Measurements from ENCODE around the gene USH2A.

USH2A gene, protein sequence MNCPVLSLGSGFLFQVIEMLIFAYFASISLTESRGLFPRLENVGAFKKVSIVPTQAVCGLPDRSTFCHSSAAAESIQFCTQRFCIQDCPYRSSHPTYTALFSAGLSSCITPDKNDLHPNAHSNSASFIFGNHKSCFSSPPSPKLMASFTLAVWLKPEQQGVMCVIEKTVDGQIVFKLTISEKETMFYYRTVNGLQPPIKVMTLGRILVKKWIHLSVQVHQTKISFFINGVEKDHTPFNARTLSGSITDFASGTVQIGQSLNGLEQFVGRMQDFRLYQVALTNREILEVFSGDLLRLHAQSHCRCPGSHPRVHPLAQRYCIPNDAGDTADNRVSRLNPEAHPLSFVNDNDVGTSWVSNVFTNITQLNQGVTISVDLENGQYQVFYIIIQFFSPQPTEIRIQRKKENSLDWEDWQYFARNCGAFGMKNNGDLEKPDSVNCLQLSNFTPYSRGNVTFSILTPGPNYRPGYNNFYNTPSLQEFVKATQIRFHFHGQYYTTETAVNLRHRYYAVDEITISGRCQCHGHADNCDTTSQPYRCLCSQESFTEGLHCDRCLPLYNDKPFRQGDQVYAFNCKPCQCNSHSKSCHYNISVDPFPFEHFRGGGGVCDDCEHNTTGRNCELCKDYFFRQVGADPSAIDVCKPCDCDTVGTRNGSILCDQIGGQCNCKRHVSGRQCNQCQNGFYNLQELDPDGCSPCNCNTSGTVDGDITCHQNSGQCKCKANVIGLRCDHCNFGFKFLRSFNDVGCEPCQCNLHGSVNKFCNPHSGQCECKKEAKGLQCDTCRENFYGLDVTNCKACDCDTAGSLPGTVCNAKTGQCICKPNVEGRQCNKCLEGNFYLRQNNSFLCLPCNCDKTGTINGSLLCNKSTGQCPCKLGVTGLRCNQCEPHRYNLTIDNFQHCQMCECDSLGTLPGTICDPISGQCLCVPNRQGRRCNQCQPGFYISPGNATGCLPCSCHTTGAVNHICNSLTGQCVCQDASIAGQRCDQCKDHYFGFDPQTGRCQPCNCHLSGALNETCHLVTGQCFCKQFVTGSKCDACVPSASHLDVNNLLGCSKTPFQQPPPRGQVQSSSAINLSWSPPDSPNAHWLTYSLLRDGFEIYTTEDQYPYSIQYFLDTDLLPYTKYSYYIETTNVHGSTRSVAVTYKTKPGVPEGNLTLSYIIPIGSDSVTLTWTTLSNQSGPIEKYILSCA (N-terminal part only)

DNA sequence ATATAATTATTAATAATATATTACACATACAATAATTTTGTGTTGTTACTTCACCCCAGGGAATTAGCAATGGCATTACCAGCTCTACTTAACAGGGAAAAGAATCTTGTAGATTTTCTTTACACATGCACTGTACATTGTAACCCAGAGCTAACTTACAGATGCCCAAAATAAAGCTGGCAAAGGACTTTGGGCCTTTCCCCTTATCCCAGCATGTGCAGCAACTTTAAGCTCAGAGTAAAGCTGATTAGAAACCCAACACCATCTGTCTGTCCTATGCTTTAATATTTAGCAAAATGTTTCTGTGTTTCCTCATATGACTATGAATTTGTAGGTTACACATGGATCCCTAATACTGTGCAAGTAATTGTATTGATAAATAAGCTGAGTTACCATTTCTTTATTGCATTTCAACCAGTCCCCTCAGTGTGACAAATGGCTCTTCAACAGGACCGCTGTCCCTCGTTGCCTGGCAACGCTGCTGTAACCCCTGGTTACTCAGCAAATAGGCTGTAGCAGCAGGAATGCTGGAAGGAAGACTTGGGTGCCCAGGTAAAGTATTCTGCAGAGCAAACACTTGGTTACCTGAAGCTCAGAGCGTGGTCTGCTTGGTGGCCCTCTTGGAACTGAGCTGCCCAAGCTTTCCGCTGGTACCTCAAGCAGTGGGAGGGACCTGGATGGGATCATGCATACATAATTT is at the start of gene USH2A:
Gene USH2A (minus strand): TSS at position 628 of the 700 bp plus-strand sequence. CDS start 1,112 bp downstream, outside the sequence.
- DNase-seq (ENCODE audit: low read depth, low spot score), result no peak

DNA sequence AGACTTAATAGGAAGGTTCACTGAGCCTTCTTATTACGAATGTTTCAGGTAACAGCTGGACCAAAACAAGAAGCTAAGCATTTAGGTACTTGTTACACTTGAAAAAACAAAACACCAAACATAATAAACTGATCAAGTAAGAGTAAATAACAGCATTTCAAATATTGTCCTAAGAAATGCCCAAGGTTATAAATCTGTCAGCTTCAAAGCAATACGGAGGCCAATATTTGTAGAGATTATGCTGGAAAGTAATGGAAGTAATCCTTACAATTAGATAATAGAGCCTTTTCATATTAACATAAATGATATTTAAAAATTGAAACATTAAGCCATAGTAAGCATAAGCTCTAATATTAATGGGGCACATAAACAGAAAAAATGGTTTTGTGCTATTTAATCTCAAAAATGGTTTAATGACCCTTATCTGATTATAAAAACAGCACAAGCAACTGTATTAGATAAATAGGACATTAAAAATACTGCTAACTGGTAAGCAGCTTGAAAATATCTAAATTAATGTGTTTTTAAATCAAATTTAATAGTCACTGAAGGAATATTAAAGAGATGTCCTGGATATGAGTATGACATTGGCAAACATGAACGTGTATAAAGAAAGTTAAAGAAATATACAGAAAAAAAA is 43.0 kb upstream of the USH2A start:
- no peak for DNase-seq (ENCODE audit: low read depth, low spot score)

DNA sequence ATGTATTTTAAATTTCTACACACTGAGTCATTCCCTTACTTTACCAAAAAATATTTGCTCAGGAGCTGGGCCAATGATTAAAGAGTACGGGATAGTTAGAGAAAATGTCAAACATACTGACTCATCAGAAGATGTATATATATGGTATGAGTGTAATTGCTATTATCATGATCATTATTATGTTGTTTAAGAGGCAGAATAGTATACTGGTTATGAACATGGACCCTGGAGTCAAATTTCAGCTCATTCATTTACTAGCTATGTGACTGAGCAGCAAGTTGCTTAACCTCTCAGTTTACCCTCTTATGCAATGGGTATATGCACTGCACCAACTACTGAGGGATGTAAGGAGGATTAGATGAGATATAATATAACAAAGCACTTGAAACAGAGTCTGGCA is 41.2 kb upstream of the USH2A start:
- DNase-seq (ENCODE audit: low read depth, low spot score), result no peak

DNA sequence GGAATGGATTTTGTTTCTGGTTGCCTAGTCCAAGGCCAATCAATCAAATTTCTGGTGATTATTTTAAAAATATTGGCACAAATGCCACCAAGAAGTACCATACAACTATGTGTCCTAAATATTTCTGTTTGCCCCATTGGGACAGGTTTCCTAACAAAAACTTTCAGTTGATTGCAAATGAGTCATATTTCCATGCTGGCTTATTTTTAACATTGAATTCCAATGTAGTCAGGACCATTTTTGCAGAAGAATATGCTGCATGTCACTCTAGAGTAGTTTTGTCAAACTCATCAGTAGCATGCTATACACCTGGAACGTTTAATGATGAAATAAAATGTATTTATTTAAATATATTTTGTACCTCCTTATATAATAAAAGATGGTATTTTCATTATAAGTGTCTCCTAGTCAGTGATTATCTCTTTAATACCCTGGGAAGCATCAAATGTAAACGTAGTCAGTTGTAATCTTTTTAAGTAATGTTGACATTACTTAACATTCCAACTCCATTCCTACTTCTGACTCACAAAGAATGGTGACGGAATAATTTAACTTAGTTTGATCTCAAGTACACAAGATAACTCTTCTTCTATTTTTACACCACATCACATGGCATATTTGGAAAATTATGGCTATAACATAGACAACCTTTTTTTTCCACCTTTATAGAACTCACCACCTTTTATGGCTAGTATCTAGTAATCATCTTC is 39.0 kb upstream of the USH2A start:
- DNase-seq (ENCODE audit: low read depth, low spot score), result no peak

DNA sequence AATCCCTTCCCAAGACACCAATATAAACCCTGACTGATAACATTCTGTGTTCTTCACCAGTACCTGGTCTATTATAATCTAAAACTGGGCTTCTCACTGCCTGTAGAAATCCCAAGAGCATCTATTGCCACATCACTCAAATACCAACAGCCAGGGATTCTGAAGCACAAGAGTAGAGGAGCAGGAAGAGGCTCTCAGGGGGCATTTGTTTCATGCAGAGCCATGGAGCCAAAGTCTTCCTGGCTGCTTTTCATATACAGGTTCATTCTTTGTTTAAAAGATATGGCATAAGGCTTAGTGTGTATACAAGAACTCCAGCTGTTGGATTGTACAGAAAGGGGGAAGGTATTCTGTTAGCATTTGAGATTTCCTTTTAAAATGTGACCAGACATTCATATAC is 38.2 kb upstream of the USH2A start:
- DNase-seq (ENCODE audit: low read depth, low spot score), result no peak

DNA sequence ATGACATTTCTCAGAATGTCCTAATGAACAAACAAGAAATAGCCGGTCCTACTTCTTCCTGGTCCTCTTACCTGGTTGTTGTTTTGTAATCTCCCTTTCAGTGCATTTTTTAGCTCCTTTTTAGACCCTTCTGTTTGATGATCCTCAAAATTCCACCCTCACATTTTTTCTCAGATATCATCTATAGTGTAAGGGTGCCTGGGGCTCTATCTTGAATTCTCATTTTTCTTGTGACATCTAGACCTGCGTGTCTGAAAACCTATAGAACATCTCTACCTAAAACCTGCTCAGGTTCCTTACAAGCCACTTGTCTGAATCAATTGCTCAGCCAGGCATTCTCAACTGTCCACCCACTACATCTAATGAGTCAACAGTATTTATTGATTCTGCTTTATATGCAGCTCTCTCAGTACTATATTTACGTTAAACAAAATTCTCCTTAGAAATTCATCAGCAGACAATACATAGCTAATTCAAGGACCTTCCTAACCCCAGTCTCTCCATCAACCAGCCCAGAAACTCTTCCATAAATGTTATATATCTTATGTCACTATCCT is 36.5 kb upstream of the USH2A start:
- no peak for DNase-seq (ENCODE audit: low read depth, low spot score)

DNA sequence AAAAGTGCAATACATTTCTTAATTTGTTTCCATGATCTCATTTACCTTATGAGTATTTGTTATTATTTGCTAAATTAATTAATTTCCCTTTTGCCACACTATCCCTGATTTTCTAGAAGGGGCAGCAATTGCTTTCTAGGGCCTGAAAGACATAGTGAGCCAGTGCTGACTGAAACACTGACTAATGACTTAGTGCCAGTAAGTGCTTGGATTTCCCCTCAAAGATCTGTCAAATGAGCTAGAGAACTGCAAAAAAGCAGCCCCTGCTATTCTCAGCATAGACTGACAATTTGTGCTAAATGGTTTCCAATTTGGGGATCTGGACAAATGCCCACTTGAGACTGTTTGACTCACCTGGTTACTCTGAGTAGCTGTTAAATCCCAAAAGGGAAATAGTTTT is 35.6 kb upstream of the USH2A start:
- DNase-seq (ENCODE audit: low read depth, low spot score), result no peak

DNA sequence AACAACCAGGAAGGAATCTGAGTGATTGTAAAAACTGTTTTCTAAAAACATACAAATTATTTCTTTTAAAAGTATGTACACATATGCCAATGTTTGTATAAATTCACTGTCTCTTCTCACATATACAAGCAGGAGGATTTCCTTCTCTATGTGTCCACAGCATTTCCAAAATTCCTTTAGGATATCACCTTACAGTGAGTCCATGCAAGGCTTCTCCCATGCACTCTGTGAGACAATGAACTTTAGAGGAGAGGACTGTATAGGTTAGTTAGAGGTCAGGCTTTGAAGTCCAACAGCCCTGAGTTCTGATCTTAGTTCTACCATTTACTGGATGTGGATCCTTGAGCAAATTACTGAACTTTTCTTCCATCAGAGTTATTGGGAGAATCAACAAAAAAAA is 34.1 kb upstream of the USH2A start:
- DNase-seq (ENCODE audit: low read depth, low spot score), result no peak

DNA sequence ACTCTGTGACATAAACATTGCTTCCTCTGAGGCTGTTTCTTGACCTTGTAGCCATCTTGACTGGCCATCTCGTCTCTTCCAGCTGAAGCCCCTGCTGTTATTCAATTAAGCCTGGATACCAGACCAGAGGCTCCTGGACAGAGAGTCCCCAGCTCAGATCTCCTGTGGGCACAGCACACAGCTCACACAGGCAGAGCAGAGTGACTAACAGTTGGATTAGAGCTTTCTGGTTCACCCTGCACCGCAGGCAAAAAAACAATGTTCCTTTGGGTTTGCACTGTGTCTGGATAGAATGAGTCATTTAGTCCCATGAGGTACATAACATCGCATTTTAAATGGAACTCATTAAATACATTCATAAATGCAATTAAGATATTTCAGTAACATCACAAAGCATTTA is 33.4 kb upstream of the USH2A start:
- DNase-seq (ENCODE audit: low read depth, low spot score), result no peak

DNA sequence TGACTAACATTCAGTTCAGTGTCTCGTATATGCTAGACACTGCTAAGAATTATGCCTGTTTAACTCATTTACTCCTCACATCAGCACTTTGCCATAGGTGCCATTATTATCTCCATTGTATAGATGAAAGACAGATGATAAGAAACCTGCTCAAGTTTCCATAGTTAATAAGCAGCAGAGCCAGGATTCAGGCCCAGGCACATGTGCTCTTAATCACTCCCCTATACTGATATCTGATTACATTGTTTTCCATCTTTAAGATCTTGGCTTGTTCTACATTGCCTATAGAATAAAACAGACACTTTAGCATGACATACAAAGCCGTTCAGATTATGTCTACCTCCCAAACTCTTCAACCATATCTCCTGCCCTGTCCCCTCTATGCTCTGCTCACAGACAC is 30.5 kb upstream of the USH2A start:
- DNase-seq (ENCODE audit: low read depth, low spot score), result no peak

DNA sequence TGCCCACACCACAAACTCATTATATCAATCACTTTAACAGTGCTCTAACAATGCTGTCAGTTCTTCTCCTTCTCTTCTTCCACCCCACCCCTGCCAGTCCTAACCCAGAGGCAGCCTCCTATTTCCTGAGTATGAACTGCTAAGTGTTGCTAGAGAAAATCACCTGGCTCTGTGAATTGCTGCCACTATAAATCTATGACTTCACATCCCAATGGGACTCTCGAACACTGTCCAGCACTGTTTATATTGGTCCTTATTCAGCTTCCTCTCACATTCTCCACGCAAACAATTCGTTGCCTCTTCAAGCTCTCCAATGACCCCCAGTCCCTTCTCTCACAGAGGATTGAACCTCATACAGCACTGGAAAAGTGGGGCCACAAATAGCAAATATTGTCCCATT is 27.0 kb upstream of the USH2A start:
- no peak for DNase-seq (ENCODE audit: low read depth, low spot score)

DNA sequence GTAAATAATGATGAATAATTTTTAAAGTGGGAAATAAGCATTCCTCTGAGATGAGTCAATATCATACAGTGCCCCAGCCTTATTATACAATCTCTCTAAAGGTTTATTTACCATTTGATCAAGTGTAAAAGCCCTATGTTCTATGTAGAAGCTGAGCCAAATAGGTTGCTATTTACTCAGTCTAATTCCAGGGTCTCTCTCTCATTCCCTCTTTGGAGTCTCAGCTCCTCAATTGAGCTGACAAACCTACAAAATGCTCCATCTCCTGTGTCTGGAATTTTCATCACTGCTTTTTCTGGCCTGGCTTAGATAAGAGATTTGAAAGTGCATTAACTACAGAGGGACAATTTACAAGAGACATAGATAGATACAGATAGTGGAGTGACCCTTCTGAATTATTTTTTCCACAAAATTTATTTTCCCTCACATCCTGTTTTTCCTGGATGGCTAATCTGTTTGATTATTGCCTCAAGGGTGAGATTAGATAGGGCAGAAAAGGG is 24.8 kb upstream of the USH2A start:
- no peak for DNase-seq (ENCODE audit: low read depth, low spot score)

DNA sequence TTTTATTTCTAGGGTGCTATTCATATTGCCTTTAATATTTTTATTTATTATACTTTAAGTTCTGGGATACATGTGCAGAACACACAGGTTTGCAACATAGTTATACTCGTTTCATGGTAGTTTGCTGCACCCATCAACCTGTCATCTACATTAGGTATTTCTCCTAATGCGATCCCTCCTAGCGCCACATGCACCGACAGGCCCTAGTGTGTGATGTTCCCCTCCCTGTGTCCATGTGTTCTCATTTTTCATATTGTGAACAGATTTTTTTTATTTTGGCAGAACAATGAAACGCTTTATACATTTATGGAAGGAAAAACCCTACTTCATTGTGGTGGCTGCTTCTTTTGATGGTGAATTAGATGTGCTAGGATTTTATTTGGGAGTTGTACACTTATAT is 14.4 kb upstream of the USH2A start:
- DNase-seq (ENCODE audit: low read depth, low spot score), result no peak

DNA sequence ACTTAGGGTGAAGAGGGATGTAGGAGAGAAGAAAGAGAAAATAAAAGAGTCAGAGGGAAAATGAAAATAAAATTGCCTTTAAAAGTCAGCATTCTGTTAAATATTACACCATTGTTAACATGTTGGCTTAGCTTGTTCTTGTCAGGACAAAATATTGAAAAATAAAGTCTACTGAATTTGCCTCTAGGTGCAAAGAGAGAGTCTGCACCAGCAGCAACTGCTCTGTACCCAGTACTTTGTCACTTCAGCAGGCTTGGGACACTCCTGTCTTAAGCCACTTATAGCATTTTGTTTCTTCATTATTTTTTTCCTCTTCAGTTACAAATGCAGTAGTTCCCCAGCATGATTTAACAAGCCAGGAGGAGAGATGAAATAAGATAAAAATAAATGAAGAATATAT is 11.0 kb upstream of the USH2A start:
- no peak for DNase-seq (ENCODE audit: low read depth, low spot score)

DNA sequence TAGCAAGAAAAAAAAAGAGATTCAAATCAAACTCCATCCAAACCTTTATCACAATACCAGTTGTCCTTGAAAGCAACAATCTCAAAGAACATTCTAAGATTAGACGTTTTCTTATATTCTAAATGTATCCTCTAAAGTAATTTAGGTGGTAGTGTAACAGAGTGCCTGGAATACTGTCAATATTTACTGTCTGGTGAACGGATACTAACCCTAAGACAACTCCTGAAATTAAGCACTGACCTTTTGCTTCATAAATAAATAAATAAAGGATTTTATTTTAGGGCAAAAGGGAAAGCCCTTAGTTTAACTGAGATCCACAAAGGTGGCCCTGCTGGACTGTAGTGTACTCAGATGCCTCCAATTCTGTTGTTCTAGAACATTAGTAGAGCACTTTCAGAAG is 9.9 kb upstream of the USH2A start:
- no peak for DNase-seq (ENCODE audit: low read depth, low spot score)

DNA sequence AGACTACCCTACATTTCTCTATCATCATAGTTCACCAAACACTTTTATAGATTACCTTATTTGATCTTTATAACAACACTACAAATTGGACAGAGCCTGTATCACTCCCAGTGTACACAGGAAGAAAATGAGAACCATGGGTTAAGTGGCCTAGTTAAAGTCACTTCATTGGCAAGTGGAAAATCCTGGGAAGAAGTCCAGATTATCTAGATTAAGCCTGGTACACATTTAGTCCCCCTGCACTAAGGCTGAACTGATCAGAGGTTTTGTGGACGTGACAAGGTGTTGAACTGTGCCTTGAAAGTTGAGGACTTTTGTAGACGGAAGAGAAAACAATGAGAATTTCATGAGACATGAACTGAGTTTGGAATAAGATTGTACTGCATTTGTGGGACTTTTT is 7.5 kb upstream of the USH2A start:
- no peak for DNase-seq (ENCODE audit: low read depth, low spot score)

DNA sequence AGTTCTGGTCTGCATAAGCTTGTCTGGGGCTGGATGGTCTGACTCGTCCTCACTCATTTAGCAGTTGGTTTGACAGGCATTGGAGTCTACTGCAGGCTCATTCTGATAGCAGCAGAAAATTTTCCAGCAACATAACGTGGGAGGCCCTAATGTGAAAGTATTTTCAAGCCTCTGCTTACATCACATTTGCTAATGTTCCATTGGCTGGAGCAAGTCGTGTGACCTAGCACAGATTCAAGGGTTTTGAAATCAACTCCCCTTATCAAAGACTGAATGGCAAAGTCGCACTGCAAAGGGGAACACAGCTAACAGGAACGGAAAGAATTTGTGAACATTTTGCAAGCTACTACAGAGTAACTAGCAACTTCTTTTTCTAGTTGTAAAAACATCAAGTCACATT is 2.3 kb upstream of the USH2A start:
- DNase-seq (ENCODE audit: low read depth, low spot score), result no peak

DNA sequence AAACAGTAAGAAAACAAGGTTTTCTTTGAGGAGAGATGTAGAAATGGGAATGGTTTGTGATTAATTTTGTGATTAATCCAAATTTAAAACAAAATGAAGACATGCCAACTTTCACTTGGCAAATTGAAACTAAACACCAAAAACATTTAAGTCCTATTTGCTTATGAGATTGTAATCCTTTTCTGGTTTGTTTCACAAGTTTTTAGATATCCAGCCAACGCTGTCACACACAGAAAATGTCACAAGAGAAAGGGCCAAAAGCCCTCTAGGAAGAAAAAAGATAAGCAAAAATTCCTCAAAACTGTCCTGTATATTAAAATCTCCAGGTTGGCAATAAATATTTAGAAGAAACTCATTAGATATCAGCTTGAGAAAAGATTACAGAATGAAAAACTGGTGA is 2.5 kb downstream of the USH2A start:
- DNase-seq (ENCODE audit: low read depth, low spot score), result no peak

DNA sequence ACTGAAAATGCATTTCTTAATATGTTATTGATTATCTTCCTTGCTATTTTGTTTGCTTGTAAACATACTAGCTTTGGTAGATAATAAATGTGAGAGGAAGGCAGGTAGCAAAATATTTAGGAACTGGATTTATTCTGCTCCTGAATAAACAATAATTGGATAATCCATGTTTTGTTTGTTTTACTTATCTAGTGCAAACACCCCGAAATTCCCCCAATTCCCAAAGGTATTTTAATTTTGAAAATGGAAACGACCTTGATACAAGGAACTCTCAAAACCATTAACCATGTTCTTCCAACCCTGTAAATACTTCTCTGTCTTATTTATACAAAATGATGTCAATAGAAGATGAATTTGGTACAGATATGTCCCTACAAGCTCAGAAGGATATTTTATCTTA is 3.0 kb downstream of the USH2A start:
- no peak for DNase-seq (ENCODE audit: low read depth, low spot score)

DNA sequence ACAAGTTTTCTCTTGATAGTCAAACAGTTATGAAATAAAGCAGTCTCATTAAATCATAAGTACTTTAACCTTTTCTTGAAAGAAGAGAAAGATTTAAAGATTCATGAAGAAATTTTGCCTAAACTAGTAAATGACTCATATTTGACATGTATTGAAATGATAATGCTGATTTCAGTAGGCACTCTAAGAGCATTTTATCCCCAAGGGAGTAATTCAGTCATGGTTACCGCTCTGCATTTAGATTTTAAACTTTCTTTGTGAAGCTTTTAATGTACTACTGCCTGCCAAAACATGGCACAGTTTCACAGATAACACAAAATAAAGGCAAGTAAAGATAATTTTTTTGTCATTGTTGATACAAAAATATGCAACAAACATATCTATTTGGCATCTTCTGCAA is 6.8 kb downstream of the USH2A start:
- DNase-seq (ENCODE audit: low read depth, low spot score), result no peak
